Keratinocyte (primary cell): ENCODE data around the gene DPYD.

Experiments
- EZH2 ChIP-seq: IDR thresholded peaks from one replicate; pipeline ENCODE4 v1.6.1; 2012; ENCODE audit warnings: inconsistent platforms, mild to moderate bottlenecking, low read length, moderate library complexity
- TF ChIP-seq, protein P1 (sequence below), 3 experiments: IDR thresholded peaks in 1 of 3; conservative IDR thresholded peaks in 1 of 3; optimal IDR thresholded peaks in 1 of 3; 2 replicates in 2 of 3; 3 replicates in 1 of 3; pipeline versions ENCODE3 to v1.5.1; 2011; ENCODE audit warnings: low read length in 3 of 3, mild to moderate bottlenecking in 3 of 3, moderate library complexity in 2 of 3, control low read depth in 1 of 3, inconsistent platforms in 1 of 3; ENCODE audit not compliant: insufficient read depth in 2 of 3; ENCODE audit errors: extremely low read depth in 1 of 3

DNA sequence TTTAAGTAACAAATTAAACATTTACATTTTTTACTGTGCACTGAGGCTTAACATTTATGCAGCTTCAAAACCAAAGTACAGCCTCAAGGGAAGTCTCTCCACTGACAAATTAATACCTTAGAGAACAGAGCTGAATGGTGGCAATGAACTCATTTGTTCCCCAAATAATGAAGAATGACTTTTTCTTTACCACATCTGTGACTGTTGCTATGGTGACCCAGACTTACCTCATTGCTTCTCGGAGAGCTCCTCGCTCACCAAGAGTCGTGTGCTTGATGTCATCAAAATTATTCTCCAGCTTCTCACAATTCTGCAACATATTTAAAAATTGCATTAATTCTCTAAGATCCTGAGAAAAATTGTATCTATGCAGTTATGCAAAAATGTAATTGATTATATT is 92.9 kb downstream of the DPYD start:
- TF ChIP-seq, protein P1, sequence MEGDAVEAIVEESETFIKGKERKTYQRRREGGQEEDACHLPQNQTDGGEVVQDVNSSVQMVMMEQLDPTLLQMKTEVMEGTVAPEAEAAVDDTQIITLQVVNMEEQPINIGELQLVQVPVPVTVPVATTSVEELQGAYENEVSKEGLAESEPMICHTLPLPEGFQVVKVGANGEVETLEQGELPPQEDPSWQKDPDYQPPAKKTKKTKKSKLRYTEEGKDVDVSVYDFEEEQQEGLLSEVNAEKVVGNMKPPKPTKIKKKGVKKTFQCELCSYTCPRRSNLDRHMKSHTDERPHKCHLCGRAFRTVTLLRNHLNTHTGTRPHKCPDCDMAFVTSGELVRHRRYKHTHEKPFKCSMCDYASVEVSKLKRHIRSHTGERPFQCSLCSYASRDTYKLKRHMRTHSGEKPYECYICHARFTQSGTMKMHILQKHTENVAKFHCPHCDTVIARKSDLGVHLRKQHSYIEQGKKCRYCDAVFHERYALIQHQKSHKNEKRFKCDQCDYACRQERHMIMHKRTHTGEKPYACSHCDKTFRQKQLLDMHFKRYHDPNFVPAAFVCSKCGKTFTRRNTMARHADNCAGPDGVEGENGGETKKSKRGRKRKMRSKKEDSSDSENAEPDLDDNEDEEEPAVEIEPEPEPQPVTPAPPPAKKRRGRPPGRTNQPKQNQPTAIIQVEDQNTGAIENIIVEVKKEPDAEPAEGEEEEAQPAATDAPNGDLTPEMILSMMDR (optimal IDR thresholded peaks at IDR 0.05 in 1 of 3, IDR thresholded peaks at IDR 0.05 in 1 of 3, conservative IDR thresholded peaks at IDR 0.05 in 1 of 3; ENCODE audit: extremely low read depth in 1 of 3, insufficient read depth in 2 of 3, low read length in 3 of 3) = no peak
- TF ChIP-seq EZH2 = no peak
